NCI-H774 (cell line): ENCODE results near the gene SON.
"Not testable (repeated sequence)": the region's sequence is repeated elsewhere in the genome, so short reads cannot be mapped to it uniquely, and the experiment has no call there.

Experiments used
- DNase-seq: peaks from one replicate; lab custom pipeline; 2025; lab: John Stamatoyannopoulos, UW

The SON gene

GRCh38 chr21:33546086-33546485, 3.2 kb downstream of the SON start:
- DNase-seq = no peak

GRCh38 chr21:33549848-33550771, 7.3 kb downstream of the SON start:
- no peak for DNase-seq

- no peak for DNase-seq
These were observed 8.2 kb downstream of the SON start for GRCh38 chr21:33550772-33551660.

- DNase-seq = no peak
These were observed 8.8 kb downstream of the SON start for GRCh38 chr21:33551664-33552063.

GRCh38 chr21:33552093-33552998, 9.5 kb downstream of the SON start:
- no peak for DNase-seq

- DNase-seq = no peak
These were observed 10.3 kb downstream of the SON start for GRCh38 chr21:33552999-33553598.

- DNase-seq = no peak
These were observed 11.6 kb downstream of the SON start for GRCh38 chr21:33554236-33554981.

GRCh38 chr21:33554982-33555344, 12.1 kb downstream of the SON start:
- no peak for DNase-seq

GRCh38 chr21:33557447-33557846, 14.6 kb downstream of the SON start:
- DNase-seq = no peak

GRCh38 chr21:33558777-33559421, 16.1 kb downstream of the SON start:
- DNase-seq = no peak

- no peak for DNase-seq
These were observed 17.0 kb downstream of the SON start for GRCh38 chr21:33559813-33560212.

- no peak for DNase-seq
These were observed 18.1 kb downstream of the SON start for GRCh38 chr21:33560965-33561364.

GRCh38 chr21:33561373-33561772, 18.5 kb downstream of the SON start:
- DNase-seq = no peak

GRCh38 chr21:33562389-33562788, 19.6 kb downstream of the SON start:
- DNase-seq = no peak

- no peak for DNase-seq
These were observed 23.7 kb downstream of the SON start for GRCh38 chr21:33566514-33566913.

GRCh38 chr21:33567914-33568313, 25.1 kb downstream of the SON start:
- DNase-seq = no peak

- no peak for DNase-seq
These were observed 25.6 kb downstream of the SON start for GRCh38 chr21:33568448-33568847.

- no peak for DNase-seq
These were observed 27.2 kb downstream of the SON start for GRCh38 chr21:33569991-33570390.

- no peak for DNase-seq
These were observed 29.5 kb downstream of the SON start for GRCh38 chr21:33572350-33572749.

- not testable (repeated sequence) for DNase-seq
These were observed 33.9 kb downstream of the SON start for GRCh38 chr21:33576741-33577141.
